ENCODE measurements around the gene EEF1AKMT3.

Gene EEF1AKMT3

GRCh38 chr12:57772429-57773322 is at the start of gene EEF1AKMT3:
Gene EEF1AKMT3 (plus strand): TSS chr12:57772614. CDS start chr12:57772725, 111 bp downstream.
- no peak for FAIRE-seq

- FAIRE-seq = no peak
Observed at GRCh38 chr12:57722716-57723629, 49.4 kb upstream of the EEF1AKMT3 start.

GRCh38 chr12:57723630-57723962 is 48.8 kb upstream of the EEF1AKMT3 start:
- FAIRE-seq = no peak

DNA sequence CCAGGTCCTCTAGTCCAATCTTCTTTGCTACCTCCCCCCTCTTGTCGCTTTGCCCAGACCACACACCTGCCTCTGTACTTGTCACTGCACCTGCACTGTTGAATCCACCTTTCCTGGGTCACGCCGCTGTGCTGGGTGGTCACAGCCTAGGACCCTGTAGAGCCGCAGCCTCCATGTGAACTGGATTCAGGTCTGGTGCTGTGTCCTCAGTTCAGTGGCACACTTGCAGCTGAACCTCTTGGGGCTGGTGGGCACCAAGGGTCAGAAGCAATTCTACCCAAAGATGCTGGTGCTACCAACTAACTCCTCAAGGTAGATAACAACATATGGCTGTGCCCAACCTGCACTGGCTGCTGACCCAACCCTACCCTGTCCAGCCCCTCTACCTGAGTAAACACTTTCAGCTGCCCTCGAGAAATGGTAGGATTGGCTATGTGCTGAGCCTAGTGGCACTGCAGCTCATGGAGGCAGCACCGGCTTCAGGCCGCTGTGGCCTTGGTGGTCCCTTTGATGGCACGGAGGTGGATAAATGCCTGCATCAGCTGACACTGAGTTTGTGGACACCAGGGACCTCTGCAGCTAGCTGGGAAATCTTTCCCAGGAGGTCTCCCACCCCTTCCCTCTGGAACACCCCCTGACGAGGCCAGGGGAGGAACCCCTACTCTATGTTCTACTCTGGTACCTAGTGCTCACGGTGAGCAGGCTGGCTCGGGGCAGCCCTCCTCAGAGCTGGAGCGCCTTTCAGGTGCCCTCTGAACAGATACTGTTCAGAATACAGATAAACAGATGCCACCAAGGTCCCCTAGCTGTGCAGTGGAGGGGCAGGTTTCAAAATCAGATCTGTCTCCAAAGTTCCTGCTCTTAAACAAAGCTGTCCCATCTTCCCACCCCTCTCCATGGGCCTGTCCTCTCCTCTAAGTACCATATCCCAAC is 48.1 kb upstream of the EEF1AKMT3 start:
- no peak for FAIRE-seq

DNA sequence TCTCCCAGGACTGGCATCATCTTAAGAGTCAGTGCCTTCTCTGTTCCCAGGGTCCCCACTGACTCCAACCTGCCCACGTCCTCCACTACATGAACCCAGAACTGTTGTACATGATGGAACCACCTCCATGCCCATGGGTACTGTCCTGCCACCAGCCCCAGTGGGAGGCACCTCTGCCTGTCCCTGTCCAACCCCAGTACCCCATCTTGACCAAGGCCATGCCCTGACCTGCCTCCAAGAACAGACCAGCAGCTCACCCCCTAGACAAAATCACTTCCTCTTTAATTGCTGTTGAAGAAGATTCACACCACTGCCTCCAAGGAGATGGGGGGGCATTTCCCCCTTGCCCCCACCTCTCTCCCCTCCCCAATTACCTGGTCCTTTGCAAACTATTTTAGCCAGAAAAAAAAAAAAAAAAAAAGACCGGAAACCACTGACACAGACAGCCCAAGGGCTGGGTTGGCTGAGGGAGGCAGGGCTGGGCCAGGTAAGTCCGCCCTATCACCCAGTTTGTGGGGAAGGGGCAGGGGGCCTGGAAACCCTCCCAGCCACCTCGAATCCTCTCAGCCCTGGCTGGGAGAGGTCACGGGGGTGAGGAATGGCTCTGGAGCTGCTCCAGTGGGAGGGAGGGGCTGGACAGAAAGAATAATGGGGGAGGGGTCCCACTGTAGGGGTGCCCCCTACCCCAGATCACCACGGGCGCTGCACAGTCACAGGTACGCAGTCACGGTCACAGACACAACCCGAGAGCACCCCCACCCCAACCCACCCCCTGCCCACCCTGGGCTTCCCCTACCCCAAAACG is 47.3 kb upstream of the EEF1AKMT3 start:
- no peak for FAIRE-seq

DNA sequence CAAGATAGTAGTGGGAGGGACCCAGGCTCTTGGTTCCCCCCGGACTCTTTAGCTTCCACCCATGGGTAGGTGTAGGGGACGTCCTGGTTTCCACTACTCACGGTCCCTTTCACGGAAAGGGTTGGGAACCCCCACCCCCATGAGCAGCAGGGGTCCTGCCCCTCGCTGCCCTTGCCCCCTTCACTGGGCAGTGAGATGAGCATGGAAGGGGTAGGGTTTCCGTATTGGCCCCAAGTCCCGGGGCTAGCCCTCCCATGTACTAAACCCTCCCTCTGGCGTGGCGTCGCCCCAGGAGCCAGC is 46.6 kb upstream of the EEF1AKMT3 start:
- FAIRE-seq = no peak

GRCh38 chr12:57726151-57726883 is 46.1 kb upstream of the EEF1AKMT3 start:
- FAIRE-seq = no peak

DNA sequence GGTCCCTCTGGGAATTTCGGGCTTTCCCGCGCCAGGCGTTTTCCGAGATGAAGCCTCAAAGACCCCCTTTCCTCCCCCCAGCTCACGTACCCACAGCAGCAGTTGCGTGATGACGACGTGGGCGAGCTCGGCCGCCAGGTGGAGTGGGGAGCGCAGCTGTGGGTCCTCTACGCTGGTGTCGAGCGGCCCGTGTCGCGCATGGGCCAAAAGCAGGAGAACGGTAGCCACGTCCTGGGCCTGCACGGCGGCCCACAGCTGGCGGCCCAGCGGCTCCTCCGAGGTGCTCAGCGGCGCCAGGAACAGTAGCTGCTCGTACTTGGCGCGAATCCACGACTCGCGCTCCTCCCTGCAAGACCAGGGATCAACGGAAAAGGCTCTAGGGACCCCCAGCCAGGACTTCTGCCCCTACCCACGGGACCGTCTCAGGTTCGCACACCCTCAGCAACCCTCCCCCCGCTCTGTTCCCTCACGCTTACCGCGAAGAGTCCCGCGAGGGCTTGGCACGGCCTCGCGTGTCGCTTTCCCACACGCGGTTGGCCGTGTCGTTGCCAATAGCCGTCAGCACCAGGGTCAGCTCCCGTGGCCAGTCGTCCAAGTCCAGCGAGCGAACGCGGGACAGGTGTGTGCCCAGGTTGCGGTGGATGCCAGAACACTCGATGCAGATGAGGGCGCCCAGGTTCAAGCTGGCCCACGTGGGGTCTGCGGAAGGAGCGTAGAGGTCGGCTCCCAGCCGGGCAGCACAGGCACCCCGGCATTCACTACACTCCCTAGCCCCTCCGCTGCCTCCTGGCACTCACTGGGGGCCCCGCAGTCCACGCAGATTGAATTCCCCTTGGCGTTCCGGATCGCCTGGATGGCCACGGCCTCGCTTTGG is 45.3 kb upstream of the EEF1AKMT3 start:
- no peak for FAIRE-seq

DNA sequence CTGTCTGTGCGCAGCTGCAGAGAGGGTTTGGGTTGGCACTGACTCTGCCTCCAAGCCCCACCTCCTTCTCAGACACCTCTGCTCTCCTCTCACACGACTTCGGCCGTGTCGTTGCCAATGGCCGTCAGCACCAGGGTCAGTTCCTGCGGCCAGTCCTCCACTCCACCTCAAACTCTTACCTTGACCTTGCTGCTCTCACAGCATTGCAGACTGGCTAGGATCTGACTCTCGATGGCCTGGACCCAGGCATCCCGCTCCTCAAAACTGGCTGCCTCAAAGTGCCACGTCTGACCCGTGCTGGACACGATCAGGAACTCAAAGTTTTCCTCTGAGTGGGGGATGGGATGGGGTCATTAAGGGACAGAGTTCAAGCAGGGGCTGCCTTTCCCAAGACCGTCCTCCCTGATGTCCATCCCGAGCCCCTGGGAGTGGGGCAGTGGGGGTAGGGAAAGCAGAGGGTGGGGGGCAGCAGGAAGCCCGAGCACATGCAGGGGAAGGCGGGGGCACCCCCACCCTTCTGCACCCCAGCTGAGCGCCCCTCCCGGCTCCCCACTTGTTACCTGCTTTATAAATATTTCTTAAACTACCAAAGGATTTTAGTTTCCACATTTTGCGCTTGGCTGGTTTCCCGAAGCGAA is 44.5 kb upstream of the EEF1AKMT3 start:
- no peak for FAIRE-seq

- no peak for FAIRE-seq
Observed at GRCh38 chr12:57729321-57729844, 43.0 kb upstream of the EEF1AKMT3 start.

GRCh38 chr12:57730336-57731067 is 41.9 kb upstream of the EEF1AKMT3 start:
- FAIRE-seq = no peak

DNA sequence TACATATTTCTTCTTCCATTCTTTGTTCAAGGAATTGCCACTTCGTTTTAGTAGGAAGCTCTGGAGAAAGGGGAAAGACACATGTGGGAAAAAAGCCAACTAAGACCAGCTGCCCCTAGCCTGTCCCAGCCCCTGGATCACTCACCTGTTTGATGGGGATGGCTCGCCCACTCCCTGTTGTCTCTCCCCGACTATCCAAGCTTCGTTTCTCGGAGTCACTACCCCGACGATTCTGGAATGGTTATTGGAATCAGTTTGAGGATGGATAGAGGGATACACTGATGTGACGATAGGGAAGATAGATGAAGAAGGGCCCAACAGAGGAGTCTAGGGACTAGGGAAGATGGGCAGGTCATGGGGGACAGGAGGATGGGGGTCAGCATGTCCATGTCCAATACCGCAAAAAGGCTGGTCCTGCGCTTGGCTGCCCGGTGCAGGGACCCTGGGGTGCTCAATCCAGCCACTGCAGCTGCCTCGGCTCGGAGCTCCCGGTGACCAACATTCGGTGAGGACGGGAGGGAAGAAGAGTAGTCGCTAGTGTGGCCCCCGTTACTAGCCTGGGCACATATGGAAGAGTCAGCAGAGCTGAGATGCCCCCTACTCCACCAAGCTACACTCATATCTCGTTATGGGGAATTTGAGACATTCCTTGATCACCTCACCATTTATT is 40.9 kb upstream of the EEF1AKMT3 start:
- no peak for FAIRE-seq

- no peak for FAIRE-seq
Observed at GRCh38 chr12:57732270-57732669, 40.1 kb upstream of the EEF1AKMT3 start.

GRCh38 chr12:57732726-57733593 is 39.5 kb upstream of the EEF1AKMT3 start:
- FAIRE-seq = no peak

- FAIRE-seq = no peak
Observed at GRCh38 chr12:57733928-57734327, 38.5 kb upstream of the EEF1AKMT3 start.

- FAIRE-seq = no peak
Observed at GRCh38 chr12:57734591-57734990, 37.8 kb upstream of the EEF1AKMT3 start.

DNA sequence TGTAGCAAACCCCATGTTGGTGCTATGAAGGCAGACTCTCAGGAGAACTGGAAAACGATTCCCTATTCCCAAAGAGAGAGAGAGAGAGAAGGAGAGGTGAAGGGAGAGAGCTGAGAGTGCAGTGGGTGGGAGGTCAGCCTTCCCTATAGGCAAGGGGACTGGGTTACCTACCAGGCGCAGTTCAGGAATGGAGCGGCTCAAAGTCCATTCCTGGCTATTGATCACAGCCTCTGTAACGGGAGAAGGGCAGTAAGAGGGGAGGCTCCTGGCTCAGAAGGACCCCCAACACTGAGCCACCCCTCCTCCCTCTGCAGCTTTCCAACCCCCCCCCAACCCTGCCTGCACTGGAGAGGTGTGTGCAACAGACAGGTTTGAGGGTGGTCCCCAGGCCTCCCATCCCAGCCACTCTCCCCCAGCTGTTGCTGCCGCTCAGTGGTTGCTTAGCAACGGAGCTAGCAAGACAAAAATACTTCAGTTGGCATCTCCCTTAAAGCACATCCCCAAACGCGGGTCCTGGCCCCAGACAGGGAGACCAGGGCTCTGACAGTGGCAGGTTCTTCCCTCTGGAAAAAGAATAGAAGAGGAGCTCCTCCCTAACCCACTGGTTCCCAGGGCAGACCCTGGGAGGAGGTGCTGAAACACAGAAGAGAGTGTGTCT is 37.1 kb upstream of the EEF1AKMT3 start:
- no peak for FAIRE-seq
